SKM-1 (cell line): ENCODE results near the gene GET4.
"Not testable (repeated sequence)": the region's sequence is repeated elsewhere in the genome, so short reads cannot be mapped to it uniquely, and the experiment has no call there.

Experiments used
- DNase-seq: peaks from one replicate; lab custom pipeline; 2025; ENCODE audit not compliant: unreplicated experiment; lab: John Stamatoyannopoulos, UW

GET4 gene

GRCh38 chr7:914521-915194, 38.3 kb downstream of the GET4 start:
- DNase-seq: no peak

GRCh38 chr7:915291-916218, 39.2 kb downstream of the GET4 start:
- no peak for DNase-seq

DNA sequence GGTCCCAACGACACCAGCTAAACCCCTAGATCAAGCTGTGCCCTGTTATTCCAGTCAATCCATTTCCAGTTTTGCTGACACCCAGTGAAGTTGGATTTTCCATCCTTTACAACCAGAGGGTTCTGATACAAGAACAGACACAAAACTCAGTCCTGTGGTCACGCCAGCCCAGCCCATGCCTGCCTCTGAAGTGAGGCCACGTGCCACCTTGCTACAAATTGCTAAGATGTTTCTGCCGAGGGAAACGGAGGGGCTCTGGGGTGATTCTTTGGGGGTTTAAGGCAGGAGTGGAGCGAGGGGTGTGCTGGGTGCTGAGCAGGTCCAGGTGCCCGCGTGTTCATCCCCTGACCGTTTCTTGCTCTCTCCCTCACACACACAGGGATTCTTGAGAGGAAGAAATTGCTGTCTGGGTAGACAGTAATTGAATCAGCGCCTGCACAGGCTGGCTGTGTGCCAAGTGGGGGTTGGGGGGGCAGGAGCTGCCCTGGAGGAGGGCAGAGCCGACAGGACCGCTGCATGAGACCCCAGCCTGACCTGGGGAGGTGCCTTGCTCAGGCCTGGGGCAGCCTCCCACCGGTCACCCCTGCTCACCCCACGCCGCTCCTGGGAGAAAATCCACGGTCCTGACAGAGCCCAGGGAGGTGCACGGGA, 40.1 kb downstream of the GET4 start:
- DNase-seq: no peak

DNA sequence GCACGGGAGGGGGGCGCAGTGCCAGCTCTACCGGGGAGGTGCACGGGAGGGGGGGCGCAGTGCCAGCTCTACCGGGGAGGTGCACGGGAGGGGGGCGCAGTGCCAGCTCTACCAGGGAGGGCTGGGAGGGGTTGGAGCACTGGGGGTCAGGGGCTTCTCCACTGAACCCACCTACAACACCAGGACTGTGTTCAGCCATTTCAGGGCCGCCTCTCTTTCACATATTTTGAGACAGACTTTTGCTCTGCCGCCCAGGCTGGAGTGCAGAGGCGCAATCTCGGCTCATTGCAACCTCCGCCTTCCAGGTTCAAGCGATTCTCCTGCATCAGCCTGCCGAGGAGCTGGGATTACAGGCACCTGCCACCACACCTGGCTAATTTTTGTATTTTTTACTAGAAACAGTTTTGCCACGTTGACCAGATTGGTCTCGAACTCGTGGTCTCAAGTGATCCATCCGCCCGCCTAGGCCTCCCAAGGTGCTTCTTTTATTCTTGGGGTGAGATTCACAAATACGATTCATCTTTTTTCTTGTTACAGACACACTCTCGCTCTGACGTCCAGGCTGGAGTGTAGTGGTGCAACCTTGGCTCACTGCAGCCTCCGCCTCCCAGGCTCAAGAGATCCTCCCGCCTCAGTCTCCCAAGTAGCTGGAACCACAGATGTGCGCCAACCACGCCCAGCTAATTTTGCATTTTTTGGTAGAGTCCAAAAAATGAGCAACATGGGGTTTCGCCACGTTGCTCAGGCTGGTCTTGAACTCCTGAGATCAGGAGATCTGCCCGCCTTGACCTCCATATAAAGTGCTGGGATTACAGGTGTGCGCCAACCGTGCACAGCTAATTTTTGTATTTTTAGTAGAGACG, 41.1 kb downstream of the GET4 start:
- no peak for DNase-seq

- DNase-seq: no peak
Observed at GRCh38 chr7:918118-918425, 41.7 kb downstream of the GET4 start.

DNA sequence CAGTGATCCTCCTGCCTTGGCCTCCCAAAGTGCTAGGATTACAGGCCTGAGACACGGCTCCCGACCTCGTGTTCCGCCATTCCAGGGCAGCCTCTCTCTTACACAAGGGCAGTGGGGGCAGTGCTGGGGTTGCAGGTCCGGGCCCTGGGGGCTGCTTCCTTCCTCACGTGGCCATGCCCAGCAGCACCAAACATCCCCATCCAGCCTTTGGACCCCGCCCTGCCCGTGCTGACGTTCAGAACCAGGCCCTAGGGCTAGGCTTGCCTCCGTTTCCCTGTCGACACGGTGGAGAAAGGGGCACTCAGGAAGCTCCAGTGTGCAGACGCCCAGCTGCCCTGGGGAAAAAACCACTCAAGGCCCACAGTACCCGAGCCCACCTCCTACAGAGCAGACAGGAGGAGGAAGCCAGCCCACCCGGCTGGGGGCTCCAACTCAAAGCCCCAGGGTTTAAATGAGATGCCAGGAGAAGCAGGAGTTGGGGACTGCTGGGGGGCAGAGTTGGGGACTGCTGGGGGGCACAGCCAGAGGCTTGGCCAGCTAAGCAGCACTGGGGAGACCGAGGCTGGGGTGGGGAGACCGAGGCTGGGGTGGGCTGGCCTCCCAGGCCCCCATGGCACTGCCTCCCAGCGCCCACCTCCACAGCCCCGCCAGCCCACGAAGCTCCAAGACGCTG, 42.2 kb downstream of the GET4 start:
- DNase-seq: no peak

GRCh38 chr7:919114-919442, 42.7 kb downstream of the GET4 start:
- DNase-seq: no peak

- DNase-seq: no peak
Observed at GRCh38 chr7:919924-920341, 43.6 kb downstream of the GET4 start.

GRCh38 chr7:920351-921070, 44.2 kb downstream of the GET4 start:
- no peak for DNase-seq

DNA sequence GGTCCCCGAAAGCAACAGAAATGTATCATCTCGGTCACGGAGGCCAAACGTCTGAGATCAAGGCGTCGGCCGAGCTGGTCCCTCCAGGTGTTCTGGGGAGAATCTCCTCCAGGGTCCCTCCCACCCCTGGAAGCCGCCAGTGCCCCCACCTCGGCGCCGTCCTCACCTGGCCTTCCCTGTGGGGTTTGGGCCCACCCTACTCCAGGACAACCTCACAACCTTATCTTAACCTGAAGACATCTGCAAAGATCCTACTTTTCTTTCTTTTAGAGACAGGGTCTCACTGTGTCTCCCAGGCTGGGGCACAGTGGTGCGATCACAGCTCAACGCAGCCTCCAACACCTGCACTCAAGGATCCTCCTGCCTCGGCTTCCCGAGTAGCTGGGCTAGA, 44.7 kb downstream of the GET4 start:
- DNase-seq: no peak

GRCh38 chr7:921581-922333, 45.4 kb downstream of the GET4 start:
- DNase-seq: no peak

DNA sequence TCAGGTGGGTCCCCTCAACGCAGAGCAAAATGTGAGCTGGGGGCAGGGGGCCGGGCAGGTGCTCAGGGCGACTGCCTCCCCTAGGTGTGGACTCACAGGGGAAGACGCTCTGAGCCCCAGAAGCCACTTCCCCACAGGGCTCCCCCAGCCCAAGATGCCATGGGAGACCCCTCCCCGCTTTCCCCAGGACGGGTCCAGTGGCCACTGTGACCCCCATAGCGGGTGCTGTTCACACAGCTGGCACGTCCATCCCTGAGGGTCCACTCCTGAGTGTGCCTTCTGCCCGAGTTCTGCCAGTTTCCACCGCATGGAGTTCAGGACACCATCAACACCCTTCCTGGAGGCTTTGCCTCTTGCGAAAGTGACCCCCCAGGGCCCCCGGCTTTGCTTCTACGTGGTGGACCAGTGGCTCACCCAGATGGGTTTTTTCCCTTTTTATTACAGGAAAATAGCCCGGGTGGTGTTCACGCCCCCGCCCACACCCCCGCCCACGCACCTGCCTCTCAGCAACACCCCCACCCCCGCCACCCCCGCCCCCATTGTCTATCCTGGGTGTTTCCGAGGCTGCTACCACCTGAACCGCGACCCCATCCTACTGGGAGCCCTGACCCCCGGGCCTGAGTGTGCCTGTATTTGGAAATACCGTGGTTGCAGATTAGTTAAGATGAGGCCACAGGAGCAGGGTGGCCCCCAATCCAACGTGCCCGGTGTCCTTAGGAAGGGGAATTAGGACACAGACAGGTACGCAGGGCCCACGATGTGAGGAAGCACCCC, 46.2 kb downstream of the GET4 start:
- no peak for DNase-seq

DNA sequence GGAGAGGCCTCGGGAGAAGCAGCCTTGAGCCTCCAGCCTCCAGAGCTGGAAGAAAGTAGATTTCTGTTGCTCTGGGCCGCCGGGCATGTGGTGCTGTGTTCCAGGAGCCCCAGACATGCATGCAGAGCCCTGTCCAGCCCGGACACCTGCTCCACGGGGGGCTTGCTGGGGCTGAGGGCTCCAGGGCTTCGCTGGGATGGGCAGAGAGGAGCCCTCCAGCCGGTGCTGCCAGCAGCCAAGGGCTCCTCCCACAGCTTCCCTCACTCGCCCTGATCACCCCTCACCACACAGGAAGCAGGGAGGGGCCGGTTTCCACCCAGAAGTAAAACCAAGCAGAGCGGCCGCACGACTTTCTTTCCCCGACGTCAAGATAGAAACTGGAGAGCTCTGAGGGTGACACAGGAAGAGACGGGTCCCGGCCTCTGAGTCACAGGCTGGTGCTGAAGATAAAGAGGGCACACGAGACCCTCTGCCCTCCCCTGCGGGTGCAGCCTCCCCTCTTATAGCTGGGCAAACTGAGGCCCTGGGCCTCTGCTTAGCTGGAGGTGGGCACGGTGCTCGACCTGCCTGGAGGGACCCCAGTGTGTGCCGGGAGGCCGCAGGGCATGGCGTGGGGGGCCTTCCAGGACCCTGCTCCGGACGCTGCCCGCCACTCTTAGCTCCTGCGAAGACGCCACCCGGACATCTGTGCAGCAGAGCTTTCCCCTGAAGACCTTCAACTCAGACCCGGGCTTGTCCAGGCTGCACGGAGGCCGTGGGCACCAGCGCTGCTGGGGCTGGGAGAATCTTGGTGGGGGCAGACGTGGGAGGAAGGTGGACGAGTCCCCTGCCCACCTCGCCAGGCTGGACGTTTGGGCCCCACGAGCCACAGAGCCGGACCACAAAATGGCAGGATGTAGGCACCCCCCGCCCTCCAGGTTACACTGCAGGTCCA, 47.0 kb downstream of the GET4 start:
- peak; percentile 92 for DNase-seq

- not testable (repeated sequence) for DNase-seq
Observed at GRCh38 chr7:924042-924441, 47.7 kb downstream of the GET4 start.

GRCh38 chr7:924541-925231, 48.3 kb downstream of the GET4 start:
- no peak for DNase-seq

DNA sequence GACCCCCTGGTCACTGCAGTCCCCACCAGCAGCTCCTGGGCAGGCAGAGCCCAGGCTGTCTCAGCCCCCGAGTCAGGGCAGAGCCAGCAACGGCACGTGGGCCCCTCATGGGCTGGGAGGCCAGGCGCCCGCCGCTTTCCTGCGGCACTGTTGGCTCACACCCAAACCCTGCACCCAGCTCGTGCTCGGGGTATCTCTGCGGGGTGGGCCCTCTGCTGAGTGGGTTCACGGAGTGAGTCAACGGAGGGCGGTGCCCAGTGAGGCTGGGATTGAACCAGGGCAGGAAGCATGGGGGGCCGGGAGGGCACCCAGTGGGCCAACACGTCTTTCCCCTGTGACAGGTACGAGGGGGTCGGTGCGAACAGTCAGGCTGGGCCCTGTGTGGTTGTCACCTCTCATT, 49.2 kb downstream of the GET4 start:
- no peak for DNase-seq
